ENCODE data around the gene TNFRSF25. TPM values are rescaled to one million over a fixed set of nuclear protein-coding genes. Genes with fewer than 3 reads are reported as not detected.
"Not testable (repeated sequence)": the region's sequence is repeated elsewhere in the genome, so short reads cannot be mapped to it uniquely, and the experiment has no call there.

TNFRSF25 gene
- total RNA-seq, 1 donor from 2014 or later = 11.4 TPM

- ATAC-seq; DNase-seq (ENCODE audit: missing footprints); intact Hi-C loops (cut with DNase I): not testable (repeated sequence)
These were observed 20.0 kb downstream of the TNFRSF25 start for GRCh38 chr1:6445929-6446328.

- ATAC-seq (peak; percentile 49), DNase-seq (ENCODE audit: missing footprints) (no peak)
- intact Hi-C loops (cut with DNase I) = no loop called here
These were observed 20.8 kb downstream of the TNFRSF25 start for GRCh38 chr1:6445062-6445763.

GRCh38 chr1:6444377-6444776 lies 21.6 kb downstream of the TNFRSF25 start:
- intact Hi-C loops (cut with DNase I) = no loop called here
- DNase-seq (ENCODE audit: missing footprints) (no peak), ATAC-seq (no peak)

- ATAC-seq (no peak), DNase-seq (ENCODE audit: missing footprints) (no peak)
- intact Hi-C loops (cut with DNase I) = no loop called here
These were observed 22.4 kb downstream of the TNFRSF25 start for GRCh38 chr1:6443339-6444115.

GRCh38 chr1:6441586-6441985 lies 24.4 kb downstream of the TNFRSF25 start:
- no peak for ATAC-seq
- intact Hi-C loops (cut with DNase I) = no loop called here
- DNase-seq (ENCODE audit: missing footprints) = no peak

- ATAC-seq = no peak
These were observed 25.5 kb downstream of the TNFRSF25 start for GRCh38 chr1:6440198-6441126.

GRCh38 chr1:6438047-6438525 lies 27.9 kb downstream of the TNFRSF25 start:
- intact Hi-C loops (cut with DNase I) = no loop called here
- ATAC-seq = peak; percentile 55
- no peak for DNase-seq (ENCODE audit: missing footprints)

More at GRCh38 chr1:6440198-6441126, 25.5 kb downstream of the TNFRSF25 start:
- intact Hi-C loops (cut with DNase I) = no loop called here
- no peak for DNase-seq (ENCODE audit: missing footprints)

- intact Hi-C loops (cut with DNase I); DNase-seq (ENCODE audit: missing footprints): not testable (repeated sequence)
- ATAC-seq = peak; percentile 21
These were observed 28.8 kb downstream of the TNFRSF25 start for GRCh38 chr1:6437012-6437700.

- DNase-seq (ENCODE audit: missing footprints); intact Hi-C loops (cut with DNase I); ATAC-seq: not testable (repeated sequence)
These were observed 29.7 kb downstream of the TNFRSF25 start for GRCh38 chr1:6436277-6436676.

- intact Hi-C loops (cut with DNase I) = no loop called here
- no peak for DNase-seq (ENCODE audit: missing footprints)
- no peak for ATAC-seq
These were observed 30.4 kb downstream of the TNFRSF25 start for GRCh38 chr1:6435547-6435946.

GRCh38 chr1:6435129-6435528 lies 30.8 kb downstream of the TNFRSF25 start:
- DNase-seq (ENCODE audit: missing footprints) = no peak
- intact Hi-C loops (cut with DNase I) = no loop called here
- no peak for ATAC-seq

GRCh38 chr1:6434186-6434585 lies 31.8 kb downstream of the TNFRSF25 start:
- ATAC-seq (no peak), DNase-seq (ENCODE audit: missing footprints) (no peak)
- intact Hi-C loops (cut with DNase I) = no loop called here

GRCh38 chr1:6431645-6432579 lies 34.1 kb downstream of the TNFRSF25 start:
- ATAC-seq; DNase-seq (ENCODE audit: missing footprints); intact Hi-C loops (cut with DNase I): not testable (repeated sequence)

GRCh38 chr1:6429660-6430411 lies 36.1 kb downstream of the TNFRSF25 start:
- ATAC-seq; intact Hi-C loops (cut with DNase I); DNase-seq (ENCODE audit: missing footprints): not testable (repeated sequence)

- DNase-seq (ENCODE audit: missing footprints); ATAC-seq; intact Hi-C loops (cut with DNase I): not testable (repeated sequence)
These were observed 37.5 kb downstream of the TNFRSF25 start for GRCh38 chr1:6428453-6428852.

Measured in Right ventricle myocardium inferior (tissue), 1 donor.